DOHH2 (cell line): ENCODE data around the gene ZNF593OS.

ENCODE experiments used
- EZH2phosphoT487 ChIP-seq: fragments of 200-600 bp; sonication (generic); IDR thresholded peaks from 2 replicates; pipeline ENCODE4 v1.6.1; 2017; ENCODE audit warnings: borderline replicate concordance, mild to moderate bottlenecking, antibody characterized with exemption, low read length, moderate library complexity, mixed read lengths
- TF ChIP-seq, protein P1 (sequence below): fragments of 200-600 bp; sonication (generic); IDR thresholded peaks from one replicate; pipeline ENCODE4 v1.5.1; 2014; ENCODE audit warnings: antibody characterized with exemption, mild to moderate bottlenecking, low read depth, low read length; ENCODE audit not compliant: poor library complexity, severe bottlenecking

DNA sequence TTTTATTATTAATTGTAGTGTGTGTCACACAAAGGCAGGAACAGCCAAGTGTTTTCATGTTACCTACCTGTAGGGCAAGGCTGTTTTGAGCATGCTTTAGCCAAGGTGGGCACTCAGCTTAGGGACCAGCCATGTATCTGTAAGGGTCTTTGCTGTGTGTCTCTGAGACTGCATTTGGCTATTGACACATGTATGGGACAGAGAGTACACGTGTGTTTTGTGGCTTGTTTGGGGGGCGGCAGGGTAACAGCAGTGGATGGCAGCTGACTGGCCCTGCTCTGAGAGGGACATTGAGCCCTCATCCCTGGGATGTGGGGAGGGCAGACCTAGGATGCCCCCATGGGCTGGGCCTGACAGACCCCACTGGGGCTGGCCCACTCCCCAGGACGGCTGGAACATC is 25.7 kb upstream of the ZNF593OS start:
- TF ChIP-seq, protein P1, sequence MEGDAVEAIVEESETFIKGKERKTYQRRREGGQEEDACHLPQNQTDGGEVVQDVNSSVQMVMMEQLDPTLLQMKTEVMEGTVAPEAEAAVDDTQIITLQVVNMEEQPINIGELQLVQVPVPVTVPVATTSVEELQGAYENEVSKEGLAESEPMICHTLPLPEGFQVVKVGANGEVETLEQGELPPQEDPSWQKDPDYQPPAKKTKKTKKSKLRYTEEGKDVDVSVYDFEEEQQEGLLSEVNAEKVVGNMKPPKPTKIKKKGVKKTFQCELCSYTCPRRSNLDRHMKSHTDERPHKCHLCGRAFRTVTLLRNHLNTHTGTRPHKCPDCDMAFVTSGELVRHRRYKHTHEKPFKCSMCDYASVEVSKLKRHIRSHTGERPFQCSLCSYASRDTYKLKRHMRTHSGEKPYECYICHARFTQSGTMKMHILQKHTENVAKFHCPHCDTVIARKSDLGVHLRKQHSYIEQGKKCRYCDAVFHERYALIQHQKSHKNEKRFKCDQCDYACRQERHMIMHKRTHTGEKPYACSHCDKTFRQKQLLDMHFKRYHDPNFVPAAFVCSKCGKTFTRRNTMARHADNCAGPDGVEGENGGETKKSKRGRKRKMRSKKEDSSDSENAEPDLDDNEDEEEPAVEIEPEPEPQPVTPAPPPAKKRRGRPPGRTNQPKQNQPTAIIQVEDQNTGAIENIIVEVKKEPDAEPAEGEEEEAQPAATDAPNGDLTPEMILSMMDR: no peak
- TF ChIP-seq EZH2phosphoT487: no peak
